ENCODE results near the gene PPARG.

PPARG gene

GRCh38 chr3:12342151-12342550 is 53.3 kb downstream of the PPARG start:
- DNase-seq (ENCODE audit: low read depth in 1 of 2, low spot score in 1 of 2): no peak
- H3K27ac ChIP-seq (replicated peaks): no peak overlapping the region
- no peaks in the 10 kb centered on the region for H3K27me3 ChIP-seq (ENCODE audit: insufficient read depth, poor library complexity, severe bottlenecking)
- no peak overlapping the region for H3K4me3 ChIP-seq (replicated peaks; ENCODE audit: insufficient read depth, low read length)
- no peak for TF ChIP-seq CTCF (IDR thresholded peaks at IDR 0.05; ENCODE audit: insufficient read depth, low read length)
- TF ChIP-seq GABPA (IDR thresholded peaks at IDR 0.05; ENCODE audit: low read depth): no peak
- no peak for TF ChIP-seq POLR2AphosphoS5 (IDR thresholded peaks at IDR 0.05; ENCODE audit: low read depth)
- no peak for TF ChIP-seq REST (IDR thresholded peaks at IDR 0.05; ENCODE audit: insufficient replicate concordance, low read depth)
- TF ChIP-seq SPI1 (IDR thresholded peaks at IDR 0.05; ENCODE audit: borderline replicate concordance, low read depth): no peak

GRCh38 chr3:12343047-12343501 is 54.2 kb downstream of the PPARG start:
- no peak for DNase-seq (ENCODE audit: low read depth in 1 of 2, low spot score in 1 of 2)
- no peak overlapping the region for H3K27ac ChIP-seq (replicated peaks)
- H3K4me3 ChIP-seq (replicated peaks; ENCODE audit: insufficient read depth, low read length): no peak overlapping the region
- H3K27me3 ChIP-seq (ENCODE audit: insufficient read depth, poor library complexity, severe bottlenecking): no peaks in the 10 kb centered on the region
- TF ChIP-seq SPI1 (IDR thresholded peaks at IDR 0.05; ENCODE audit: borderline replicate concordance, low read depth) (no peak), CTCF (IDR thresholded peaks at IDR 0.05; ENCODE audit: insufficient read depth, low read length) (no peak), POLR2AphosphoS5 (IDR thresholded peaks at IDR 0.05; ENCODE audit: low read depth) (no peak), REST (IDR thresholded peaks at IDR 0.05; ENCODE audit: insufficient replicate concordance, low read depth) (no peak)

- no peak overlapping the region for H3K27ac ChIP-seq (replicated peaks)
- no peaks in the 10 kb centered on the region for H3K27me3 ChIP-seq (ENCODE audit: insufficient read depth, poor library complexity, severe bottlenecking)
- DNase-seq (ENCODE audit: low read depth in 1 of 2, low spot score in 1 of 2): no peak
- TF ChIP-seq REST (IDR thresholded peaks at IDR 0.05; ENCODE audit: insufficient replicate concordance, low read depth) (no peak), POLR2AphosphoS5 (IDR thresholded peaks at IDR 0.05; ENCODE audit: low read depth) (no peak), SPI1 (IDR thresholded peaks at IDR 0.05; ENCODE audit: borderline replicate concordance, low read depth) (no peak), CTCF (IDR thresholded peaks at IDR 0.05; ENCODE audit: insufficient read depth, low read length) (no peak), GABPA (IDR thresholded peaks at IDR 0.05; ENCODE audit: low read depth) (no peak)
- H3K4me3 ChIP-seq (replicated peaks; ENCODE audit: insufficient read depth, low read length): no peak overlapping the region
These were observed 56.3 kb downstream of the PPARG start for GRCh38 chr3:12345141-12345561.
